ENCODE results near the gene CDH4. TPM values are rescaled to one million over a fixed set of nuclear protein-coding genes. Genes with fewer than 3 reads are reported as not detected.

The CDH4 gene
- total and polyA plus RNA-seq, 9 of the 15 experiments (the other 6 are each of a cell fraction or from before 2014, with no cell fraction given), result 0.04 TPM; not detected in 8

DNA sequence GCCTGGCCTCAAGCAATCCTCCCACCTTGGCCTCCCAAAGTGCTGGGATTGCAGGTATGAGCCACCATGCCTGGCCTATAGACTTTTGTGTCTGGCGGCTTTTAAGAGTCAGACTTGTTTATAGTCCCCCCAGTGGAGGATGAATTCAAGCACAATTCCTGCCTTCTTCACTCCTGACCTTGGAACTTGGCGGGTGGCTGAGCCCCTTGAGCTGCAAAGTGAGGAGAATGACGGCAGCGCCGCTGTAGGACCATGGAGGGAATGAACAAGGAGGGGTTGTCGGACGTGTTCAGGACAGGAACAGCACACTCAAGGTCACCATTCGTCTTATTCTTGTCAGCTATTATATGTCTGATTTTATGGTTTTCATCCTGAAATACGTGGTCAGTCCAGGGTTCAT is 265.4 kb downstream of the CDH4 start:
- no peak overlapping the region for H3K4me3 ChIP-seq
- H3K79me2 ChIP-seq (ENCODE audit: control insufficient read depth, insufficient read depth, low read length), result no peaks in the 10 kb centered on the region
- peaks cover 16 to 17% of the 10 kb centered on the region in 2 experiments for H3K4me1 ChIP-seq (replicated peaks in 1 of 2; ENCODE audit: control insufficient read depth in 2 of 2, insufficient read depth in 2 of 2, low read length in 2 of 2)
- no peaks in the 10 kb centered on the region for H3K9me3 ChIP-seq (replicated peaks; ENCODE audit: control insufficient read depth, insufficient read depth, low read depth, low read length)
- intact Hi-C loops (cut with micrococcal nuclease), result no loop called here
- no peak overlapping the region for H3K27ac ChIP-seq (ENCODE audit: extremely low read depth, low read depth, low read length)
- TF ChIP-seq HMG20A (CRISPR knock-in tag; conservative IDR thresholded peaks at IDR 0.05) (no peak), ZBTB1 (CRISPR knock-in tag; IDR thresholded peaks at IDR 0.05; ENCODE audit: borderline replicate concordance, low read depth) (no peak), TRIM24 (IDR thresholded peaks at IDR 0.05) (no peak), HNRNPLL (IDR thresholded peaks at IDR 0.05; ENCODE audit: low read depth, low read length, poor library complexity, severe bottlenecking) (no peak), SRSF9 (IDR thresholded peaks at IDR 0.05; ENCODE audit: borderline replicate concordance, low read depth, low read length) (no peak), ZNF316 (IDR thresholded peaks at IDR 0.05) (no peak), KAT7 (CRISPR knock-in tag; IDR thresholded peaks at IDR 0.05; ENCODE audit: borderline replicate concordance) (no peak), MCM2 (IDR thresholded peaks at IDR 0.05; ENCODE audit: low read depth) (no peak), YY1 (IDR thresholded peaks at IDR 0.05; ENCODE audit: borderline replicate concordance in 1 of 3, control insufficient read depth in 1 of 3, extremely low read depth in 1 of 3, insufficient read depth in 3 of 3, insufficient read length in 1 of 3, insufficient replicate concordance in 2 of 3, low read depth in 1 of 3, low read length in 2 of 3) (no peak), SIX5 (IDR thresholded peaks at IDR 0.05; ENCODE audit: borderline replicate concordance in 1 of 2, insufficient read depth in 1 of 2, low read depth in 1 of 2, low read length in 2 of 2) (no peak), XRCC4 (IDR thresholded peaks at IDR 0.05; ENCODE audit: extremely low read depth, insufficient read depth, insufficient read length) (no peak), HDAC8 (tag; IDR thresholded peaks at IDR 0.05) (no peak)
- TF ChIP-seq, protein P1, sequence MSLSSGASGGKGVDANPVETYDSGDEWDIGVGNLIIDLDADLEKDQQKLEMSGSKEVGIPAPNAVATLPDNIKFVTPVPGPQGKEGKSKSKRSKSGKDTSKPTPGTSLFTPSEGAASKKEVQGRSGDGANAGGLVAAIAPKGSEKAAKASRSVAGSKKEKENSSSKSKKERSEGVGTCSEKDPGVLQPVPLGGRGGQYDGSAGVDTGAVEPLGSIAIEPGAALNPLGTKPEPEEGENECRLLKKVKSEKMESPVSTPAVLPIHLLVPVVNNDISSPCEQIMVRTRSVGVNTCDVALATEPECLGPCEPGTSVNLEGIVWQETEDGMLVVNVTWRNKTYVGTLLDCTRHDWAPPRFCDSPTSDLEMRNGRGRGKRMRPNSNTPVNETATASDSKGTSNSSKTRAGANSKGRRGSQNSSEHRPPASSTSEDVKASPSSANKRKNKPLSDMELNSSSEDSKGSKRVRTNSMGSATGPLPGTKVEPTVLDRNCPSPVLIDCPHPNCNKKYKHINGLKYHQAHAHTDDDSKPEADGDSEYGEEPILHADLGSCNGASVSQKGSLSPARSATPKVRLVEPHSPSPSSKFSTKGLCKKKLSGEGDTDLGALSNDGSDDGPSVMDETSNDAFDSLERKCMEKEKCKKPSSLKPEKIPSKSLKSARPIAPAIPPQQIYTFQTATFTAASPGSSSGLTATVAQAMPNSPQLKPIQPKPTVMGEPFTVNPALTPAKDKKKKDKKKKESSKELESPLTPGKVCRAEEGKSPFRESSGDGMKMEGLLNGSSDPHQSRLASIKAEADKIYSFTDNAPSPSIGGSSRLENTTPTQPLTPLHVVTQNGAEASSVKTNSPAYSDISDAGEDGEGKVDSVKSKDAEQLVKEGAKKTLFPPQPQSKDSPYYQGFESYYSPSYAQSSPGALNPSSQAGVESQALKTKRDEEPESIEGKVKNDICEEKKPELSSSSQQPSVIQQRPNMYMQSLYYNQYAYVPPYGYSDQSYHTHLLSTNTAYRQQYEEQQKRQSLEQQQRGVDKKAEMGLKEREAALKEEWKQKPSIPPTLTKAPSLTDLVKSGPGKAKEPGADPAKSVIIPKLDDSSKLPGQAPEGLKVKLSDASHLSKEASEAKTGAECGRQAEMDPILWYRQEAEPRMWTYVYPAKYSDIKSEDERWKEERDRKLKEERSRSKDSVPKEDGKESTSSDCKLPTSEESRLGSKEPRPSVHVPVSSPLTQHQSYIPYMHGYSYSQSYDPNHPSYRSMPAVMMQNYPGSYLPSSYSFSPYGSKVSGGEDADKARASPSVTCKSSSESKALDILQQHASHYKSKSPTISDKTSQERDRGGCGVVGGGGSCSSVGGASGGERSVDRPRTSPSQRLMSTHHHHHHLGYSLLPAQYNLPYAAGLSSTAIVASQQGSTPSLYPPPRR (CRISPR knock-in tag; IDR thresholded peaks at IDR 0.05; ENCODE audit: borderline replicate concordance), result no peak
- TF ChIP-seq, protein P2, sequence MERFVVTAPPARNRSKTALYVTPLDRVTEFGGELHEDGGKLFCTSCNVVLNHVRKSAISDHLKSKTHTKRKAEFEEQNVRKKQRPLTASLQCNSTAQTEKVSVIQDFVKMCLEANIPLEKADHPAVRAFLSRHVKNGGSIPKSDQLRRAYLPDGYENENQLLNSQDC (CRISPR knock-in tag; IDR thresholded peaks at IDR 0.05), result no peak
- POLR2A ChIA-PET, result interaction anchor here (2.9 kb wide), 1 partner anchor 8 kb away, joined by 15 read pairs; no protein-coding TSS in a partner anchor
- no peaks in the 10 kb centered on the region for H3K36me3 ChIP-seq (ENCODE audit: control insufficient read depth, insufficient read depth, low read length)
- FAIRE-seq (no peak), ATAC-seq (no peak; the same call in 2 of the 3 replicates), DNase-seq (ENCODE audit: extremely low read depth in 1 of 4, low spot score in 3 of 4) (no peak)
- no peaks in the 10 kb centered on the region; the same call in 1 of the 2 replicates for H4K20me1 ChIP-seq (replicated peaks; ENCODE audit: control insufficient read depth, insufficient read depth, low read length)
- H3K4me2 ChIP-seq (ENCODE audit: insufficient read depth, low read length), result no peak overlapping the region
- CTCF ChIA-PET (ENCODE audit: low intra/inter-chr PET ratio), result interaction anchor here (0.5 kb wide), 1 partner anchor 21 kb away, joined by 3 read pairs; no protein-coding TSS in a partner anchor
- 20% methylated on average over 9 of the region's 9 CpGs for WGBS (ENCODE audit: insufficient coverage, low coverage, missing lambda C conversion rate)
- no TSS peak for BruUV-seq (replicated peaks)
- no peak overlapping the region for H3K9ac ChIP-seq (ENCODE audit: insufficient read depth in 1 of 2, low read depth in 2 of 2, low read length in 2 of 2)
- no peaks in the 10 kb centered on the region for H3K9me1 ChIP-seq (ENCODE audit: control insufficient read depth, insufficient read depth, low read length)
- peaks cover 27 to 60% of the 10 kb centered on the region in 2 experiments; a peak in 4 of 5 replicates for H3K27me3 ChIP-seq (ENCODE audit: control insufficient read depth in 2 of 2, insufficient read depth in 2 of 2, low read length in 2 of 2)
- in situ Hi-C loops (cut with MboI), result no loop called here
- H2AFZ ChIP-seq (ENCODE audit: low read depth, low read length), result no peak overlapping the region
